ENCODE data around the gene STING1. TPM values are rescaled to one million over a fixed set of nuclear protein-coding genes. Genes with fewer than 3 reads are reported as not detected.
A peak's percentile ranks its signal among the peaks of the same experiment; 100 is the strongest.
"Not testable (repeated sequence)": the region's sequence is repeated elsewhere in the genome, so short reads cannot be mapped to it uniquely, and the experiment has no call there.

Gene STING1
- total and polyA plus RNA-seq, 2 of the 13 experiments (the other 11 are each of a cell fraction or from before 2014, with no cell fraction given), result 1.3 to 4.4 TPM

DNA sequence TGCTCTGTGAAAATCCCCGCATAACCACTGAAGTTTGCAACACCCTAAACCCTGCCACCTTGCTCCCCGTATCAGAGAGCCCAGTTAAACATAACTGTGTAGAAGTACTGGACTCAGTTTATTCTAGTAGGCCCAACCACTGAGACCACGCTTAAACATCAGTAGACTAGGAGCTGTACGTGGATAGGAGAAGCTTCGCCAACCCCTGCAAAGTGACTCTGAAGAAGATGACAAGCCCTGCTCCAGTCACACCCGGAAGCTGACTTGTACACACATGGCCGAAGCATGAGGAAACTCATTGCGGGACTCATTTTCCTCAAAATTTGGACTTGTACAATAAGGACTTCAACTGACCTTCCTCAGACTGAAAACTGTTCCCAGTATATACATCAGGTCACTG is 46.1 kb upstream of the STING1 start:
- H2AFZ ChIP-seq (ENCODE audit: low read length); BruUV-seq (replicated peaks); ATAC-seq; FAIRE-seq; in situ Hi-C loops (cut with HindIII; ENCODE audit: extremely low pct_ligation_motif_present, low pct_unique_long_range_greater_than_20kb); CTCF ChIA-PET (ENCODE audit: low intra/inter-chr PET ratio, low total read pairs); DNase-seq (ENCODE audit: low spot score); H4K20me1 ChIP-seq (ENCODE audit: insufficient read depth, low read length); H3K27me3 ChIP-seq (ENCODE audit: control insufficient read depth in 1 of 2, insufficient read depth in 2 of 2, low read length in 2 of 2); H3K9me3 ChIP-seq (ENCODE audit: low read length); H3K36me3 ChIP-seq (replicated peaks in 1 of 2; ENCODE audit: control insufficient read depth in 1 of 2, insufficient read depth in 2 of 2, low read length in 2 of 2): not testable (repeated sequence)
- POLR2A ChIA-PET, result interaction anchor here (1.2 to 2.5 kb wide), 4 partner anchors 11 to 107 kb away, joined by 3 to 10 read pairs (median 3); partner anchors contain the start of genes DNAJC18 and UBE2D2
- peak overlapping the region in 2 of 3 experiments; percentile 65 to 73; a peak in 4 of 6 replicates for H3K4me3 ChIP-seq (replicated peaks in 1 of 3; ENCODE audit: insufficient read depth in 1 of 3, low read depth in 2 of 3, low read length in 3 of 3)
- peak; percentile 94 for TF ChIP-seq ZBTB38 (CRISPR knock-in tag; IDR thresholded peaks at IDR 0.05)
- H3K27ac ChIP-seq (ENCODE audit: extremely low read length, insufficient read depth, low read length), result peak overlapping the region; percentile 60
- peaks cover 63% of the 10 kb centered on the region for H3K4me1 ChIP-seq (ENCODE audit: insufficient read depth, low read length)
- peak overlapping the region; percentile 82 for H3K4me2 ChIP-seq (ENCODE audit: low read depth, low read length)
- intact Hi-C loops (cut with micrococcal nuclease; ENCODE audit: unreplicated experiment), result loop anchor here (5.0 kb wide), 1 partner anchor 49 kb away; no protein-coding TSS in a partner anchor
- peaks cover 70% of the 10 kb centered on the region for H3K79me2 ChIP-seq (ENCODE audit: insufficient read depth, low read length)
- peak overlapping the region; percentile 52 for H3K9ac ChIP-seq (ENCODE audit: insufficient read depth, low read depth, low read length)
- WGBS (ENCODE audit: low lambda C conversion rate), result 85% methylated on average over 8 of the region's 8 CpGs

DNA sequence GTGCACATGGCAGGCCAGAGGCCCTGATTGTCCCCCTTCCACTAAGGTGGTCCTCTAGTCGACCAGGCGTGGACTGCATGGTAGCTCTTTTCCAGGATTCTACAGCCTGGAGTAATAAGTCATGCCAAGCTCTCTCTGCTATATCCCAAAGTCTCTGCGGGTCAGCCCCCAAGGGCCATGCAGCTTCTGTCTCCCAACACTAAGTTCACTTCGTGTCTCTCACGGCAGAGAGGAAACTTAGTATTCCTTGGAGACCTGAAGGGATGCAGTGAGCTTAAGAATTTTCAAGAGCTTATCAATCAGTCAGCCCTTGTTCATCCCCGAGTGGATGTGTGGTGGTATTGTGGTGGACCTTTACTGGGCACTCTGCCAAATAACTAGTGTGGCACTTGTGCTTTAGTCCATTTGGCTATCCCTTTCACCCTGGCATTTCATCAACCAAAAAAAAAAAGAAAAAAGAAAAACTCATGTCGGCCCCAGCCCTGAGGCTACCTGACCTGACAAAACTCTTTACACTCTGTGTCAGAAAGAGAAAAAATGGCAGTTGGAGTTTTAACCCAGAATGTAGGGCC is 45.4 kb upstream of the STING1 start:
- H3K4me1 ChIP-seq (ENCODE audit: insufficient read depth, low read length), result peaks cover 70% of the 10 kb centered on the region
- intact Hi-C loops (cut with micrococcal nuclease; ENCODE audit: unreplicated experiment), result loop anchor here (5.0 kb wide), 1 partner anchor 49 kb away; no protein-coding TSS in a partner anchor
- not testable (repeated sequence) for FAIRE-seq

More for the DNA sequence above, 45.4 kb upstream of the STING1 start:
- CTCF ChIA-PET (ENCODE audit: low intra/inter-chr PET ratio, low total read pairs); in situ Hi-C loops (cut with HindIII; ENCODE audit: extremely low pct_ligation_motif_present, low pct_unique_long_range_greater_than_20kb); H3K36me3 ChIP-seq (replicated peaks in 1 of 2; ENCODE audit: control insufficient read depth in 1 of 2, insufficient read depth in 2 of 2, low read length in 2 of 2); H2AFZ ChIP-seq (ENCODE audit: low read length); H3K27me3 ChIP-seq (ENCODE audit: control insufficient read depth in 1 of 2, insufficient read depth in 2 of 2, low read length in 2 of 2); H4K20me1 ChIP-seq (ENCODE audit: insufficient read depth, low read length); DNase-seq (ENCODE audit: low spot score); H3K9me3 ChIP-seq (ENCODE audit: low read length); ATAC-seq; BruUV-seq (replicated peaks); TF ChIP-seq LCORL (CRISPR knock-in tag; IDR thresholded peaks at IDR 0.05): not testable (repeated sequence)
- Histone ChIP-seq H3K4me2 (ENCODE audit: low read depth, low read length) (peak overlapping the region; percentile 82), H3K9ac (ENCODE audit: insufficient read depth, low read depth, low read length) (peak overlapping the region; percentile 52), H3K4me3 (replicated peaks in 1 of 3; ENCODE audit: insufficient read depth in 1 of 3, low read depth in 2 of 3, low read length in 3 of 3) (peak overlapping the region; percentile 39 to 73 (median 65)), H3K79me2 (ENCODE audit: insufficient read depth, low read length) (peaks cover 71% of the 10 kb centered on the region), H3K27ac (ENCODE audit: extremely low read length, insufficient read depth, low read length) (peak overlapping the region; percentile 60)
- TF ChIP-seq LCORL (IDR thresholded peaks at IDR 0.05), result 0 out of 2 replicates have a peak, but pooled peaks have one; percentile 25
- peak; percentile 21; the same call in 1 of the 2 replicates for TF ChIP-seq PHF21A (CRISPR knock-in tag; IDR thresholded peaks at IDR 0.05)
- TF ChIP-seq SAP130 (CRISPR knock-in tag; IDR thresholded peaks at IDR 0.05; ENCODE audit: low read depth), result peak; percentile 13; the same call in 1 of the 2 replicates
- TF ChIP-seq ZBTB7B (CRISPR knock-in tag; IDR thresholded peaks at IDR 0.05), result 0 out of 2 replicates have a peak, but pooled peaks have one; percentile 24
- POLR2A ChIA-PET, result interaction anchor here (0.7 to 2.5 kb wide), 6 partner anchors 25 to 235 kb away, joined by 3 to 10 read pairs (median 3); partner anchors contain the start of genes DNAJC18, MATR3 and UBE2D2
- WGBS (ENCODE audit: low lambda C conversion rate), result 11% methylated on average over 5 of the region's 7 CpGs

All from HepG2 (cell line).